Measurements from ENCODE around the gene DDX46.
A peak's percentile ranks its signal among the peaks of the same experiment; 100 is the strongest.
"Not testable (repeated sequence)": the region's sequence is repeated elsewhere in the genome, so short reads cannot be mapped to it uniquely, and the experiment has no call there.

The DDX46 gene, protein sequence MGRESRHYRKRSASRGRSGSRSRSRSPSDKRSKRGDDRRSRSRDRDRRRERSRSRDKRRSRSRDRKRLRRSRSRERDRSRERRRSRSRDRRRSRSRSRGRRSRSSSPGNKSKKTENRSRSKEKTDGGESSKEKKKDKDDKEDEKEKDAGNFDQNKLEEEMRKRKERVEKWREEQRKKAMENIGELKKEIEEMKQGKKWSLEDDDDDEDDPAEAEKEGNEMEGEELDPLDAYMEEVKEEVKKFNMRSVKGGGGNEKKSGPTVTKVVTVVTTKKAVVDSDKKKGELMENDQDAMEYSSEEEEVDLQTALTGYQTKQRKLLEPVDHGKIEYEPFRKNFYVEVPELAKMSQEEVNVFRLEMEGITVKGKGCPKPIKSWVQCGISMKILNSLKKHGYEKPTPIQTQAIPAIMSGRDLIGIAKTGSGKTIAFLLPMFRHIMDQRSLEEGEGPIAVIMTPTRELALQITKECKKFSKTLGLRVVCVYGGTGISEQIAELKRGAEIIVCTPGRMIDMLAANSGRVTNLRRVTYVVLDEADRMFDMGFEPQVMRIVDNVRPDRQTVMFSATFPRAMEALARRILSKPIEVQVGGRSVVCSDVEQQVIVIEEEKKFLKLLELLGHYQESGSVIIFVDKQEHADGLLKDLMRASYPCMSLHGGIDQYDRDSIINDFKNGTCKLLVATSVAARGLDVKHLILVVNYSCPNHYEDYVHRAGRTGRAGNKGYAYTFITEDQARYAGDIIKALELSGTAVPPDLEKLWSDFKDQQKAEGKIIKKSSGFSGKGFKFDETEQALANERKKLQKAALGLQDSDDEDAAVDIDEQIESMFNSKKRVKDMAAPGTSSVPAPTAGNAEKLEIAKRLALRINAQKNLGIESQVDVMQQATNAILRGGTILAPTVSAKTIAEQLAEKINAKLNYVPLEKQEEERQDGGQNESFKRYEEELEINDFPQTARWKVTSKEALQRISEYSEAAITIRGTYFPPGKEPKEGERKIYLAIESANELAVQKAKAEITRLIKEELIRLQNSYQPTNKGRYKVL

GRCh38 chr5:134758504-134759341, at the start of gene DDX46:
DDX46 (plus strand) TSS chr5:134758779; CDS start chr5:134758939, 160 bp downstream.
- peak; percentile 89 to 92 for DNase-seq

DNA sequence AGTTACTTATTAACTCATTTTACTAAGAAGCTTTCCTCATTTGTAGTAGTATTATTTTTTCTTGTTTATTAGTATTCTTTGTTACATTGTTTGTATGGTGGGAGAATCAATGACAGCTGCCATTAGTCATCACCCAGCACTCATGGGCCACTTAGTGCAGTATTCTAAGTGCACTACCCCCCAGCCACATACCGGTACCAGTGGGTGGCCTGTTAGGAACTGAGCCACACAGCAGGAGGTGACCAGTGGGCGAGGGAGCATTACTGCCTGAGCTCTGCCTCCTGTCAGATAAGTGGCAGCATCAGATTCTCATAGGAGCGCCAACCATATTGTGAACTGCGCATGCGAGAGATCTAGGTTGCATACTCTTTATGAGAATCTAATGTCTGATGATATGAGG, 44.5 kb upstream of the DDX46 start:
- DNase-seq: no peak

- no peak for DNase-seq
These were observed 44.0 kb upstream of the DDX46 start for GRCh38 chr5:134714541-134714940.

DNA sequence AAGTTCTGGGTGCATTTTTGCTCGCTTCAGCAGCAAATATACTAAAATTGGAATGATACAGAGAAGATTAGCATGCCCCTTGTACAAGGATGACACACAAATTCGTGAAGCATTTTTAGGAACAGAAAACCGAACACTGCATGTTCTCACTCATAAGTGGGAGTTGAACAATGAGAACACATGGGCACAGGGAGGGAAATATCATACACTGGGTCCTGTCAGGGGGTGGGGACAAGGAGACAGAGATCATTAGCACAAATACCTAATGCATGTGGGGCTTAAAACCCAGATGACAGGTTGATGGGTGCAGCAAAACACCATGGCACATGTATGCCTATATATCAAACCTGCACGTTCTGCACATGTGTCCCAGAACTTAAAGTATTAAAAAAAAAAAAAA, 43.1 kb upstream of the DDX46 start:
- DNase-seq: not testable (repeated sequence)

GRCh38 chr5:134724872-134725271, 33.7 kb upstream of the DDX46 start:
- DNase-seq: no peak

- no peak for DNase-seq
These were observed 25.8 kb upstream of the DDX46 start for GRCh38 chr5:134732819-134733218.

- DNase-seq: no peak
These were observed 23.3 kb upstream of the DDX46 start for GRCh38 chr5:134735243-134735642.

- DNase-seq: no peak
These were observed 22.3 kb upstream of the DDX46 start for GRCh38 chr5:134736173-134736812.

- peak; percentile 96 for DNase-seq
These were observed 20.2 kb upstream of the DDX46 start, which contains the start of gene CAMLG for GRCh38 chr5:134738133-134738962. CAMLG (plus strand) TSS chr5:134738548; CDS start chr5:134738621, 73 bp downstream.

- peak in 1 of 2 experiments; percentile 38 for DNase-seq
These were observed 19.5 kb upstream of the DDX46 start for GRCh38 chr5:134738963-134739661.

GRCh38 chr5:134741052-134741451, 17.5 kb upstream of the DDX46 start:
- DNase-seq: no peak

DNA sequence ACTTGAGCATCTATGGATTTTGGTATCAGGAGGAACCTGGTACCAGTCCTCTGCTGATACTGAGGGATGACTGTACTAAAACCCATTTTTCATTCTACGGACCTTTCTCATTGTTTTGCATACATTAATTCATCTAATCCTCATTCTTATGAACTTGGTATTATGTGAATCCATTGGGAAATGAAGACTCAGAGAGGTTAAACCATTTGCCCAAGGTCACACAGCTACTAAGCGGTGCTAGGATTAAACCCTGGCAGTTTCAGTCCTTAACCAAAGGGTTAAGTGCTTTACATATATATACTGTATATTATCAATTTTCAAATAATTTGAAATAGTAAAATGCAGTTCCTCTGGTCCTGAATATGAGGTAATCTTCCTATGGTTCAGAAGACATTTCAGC, 16.4 kb upstream of the DDX46 start:
- no peak for DNase-seq

DNA sequence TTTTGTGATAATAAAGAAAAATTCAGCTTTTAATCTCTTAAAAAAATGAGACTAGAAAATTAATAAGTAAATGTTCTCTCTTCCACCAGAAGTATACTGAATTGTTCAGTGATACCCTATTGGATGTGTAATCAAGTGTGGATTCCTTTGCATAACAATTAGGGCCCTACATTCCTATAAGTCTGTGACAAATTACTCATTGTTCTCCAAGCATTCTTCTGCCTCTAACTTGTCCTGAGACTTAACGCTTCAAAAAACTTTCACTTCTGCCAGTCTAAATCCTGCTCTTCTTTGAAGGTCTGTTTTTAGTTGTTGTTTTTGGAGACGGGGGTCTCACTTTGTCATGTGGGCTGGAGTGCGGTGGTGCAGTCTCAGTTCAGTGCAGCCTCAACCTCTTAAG, 9.2 kb upstream of the DDX46 start:
- no peak for DNase-seq

- DNase-seq: no peak
These were observed 439 bp upstream of the DDX46 start for GRCh38 chr5:134758176-134758503.

GRCh38 chr5:134767528-134768291, 9.1 kb downstream of the DDX46 start:
- not testable (repeated sequence) for DNase-seq

- no peak for DNase-seq
These were observed 10.6 kb downstream of the DDX46 start for GRCh38 chr5:134769206-134769605.

- no peak for DNase-seq
These were observed 14.0 kb downstream of the DDX46 start for GRCh38 chr5:134772461-134773125.

- DNase-seq: no peak
These were observed 18.8 kb downstream of the DDX46 start for GRCh38 chr5:134777366-134777765.

Measured in NCI-H2081 (cell line).